HG02571 (cell line): ENCODE results near the gene MAP7D1.
A peak's percentile ranks its signal among the peaks of the same experiment; 100 is the strongest.
"Not testable (repeated sequence)": the region's sequence is repeated elsewhere in the genome, so short reads cannot be mapped to it uniquely, and the experiment has no call there.

Experiments used
- ATAC-seq: cut with Tn5 transposase; IDR thresholded peaks from one replicate; pipeline ENCODE4 v1.9.1; 2021; ENCODE audit warnings: mild to moderate bottlenecking, moderate library complexity; ENCODE audit not compliant: unreplicated experiment

Gene MAP7D1

DNA sequence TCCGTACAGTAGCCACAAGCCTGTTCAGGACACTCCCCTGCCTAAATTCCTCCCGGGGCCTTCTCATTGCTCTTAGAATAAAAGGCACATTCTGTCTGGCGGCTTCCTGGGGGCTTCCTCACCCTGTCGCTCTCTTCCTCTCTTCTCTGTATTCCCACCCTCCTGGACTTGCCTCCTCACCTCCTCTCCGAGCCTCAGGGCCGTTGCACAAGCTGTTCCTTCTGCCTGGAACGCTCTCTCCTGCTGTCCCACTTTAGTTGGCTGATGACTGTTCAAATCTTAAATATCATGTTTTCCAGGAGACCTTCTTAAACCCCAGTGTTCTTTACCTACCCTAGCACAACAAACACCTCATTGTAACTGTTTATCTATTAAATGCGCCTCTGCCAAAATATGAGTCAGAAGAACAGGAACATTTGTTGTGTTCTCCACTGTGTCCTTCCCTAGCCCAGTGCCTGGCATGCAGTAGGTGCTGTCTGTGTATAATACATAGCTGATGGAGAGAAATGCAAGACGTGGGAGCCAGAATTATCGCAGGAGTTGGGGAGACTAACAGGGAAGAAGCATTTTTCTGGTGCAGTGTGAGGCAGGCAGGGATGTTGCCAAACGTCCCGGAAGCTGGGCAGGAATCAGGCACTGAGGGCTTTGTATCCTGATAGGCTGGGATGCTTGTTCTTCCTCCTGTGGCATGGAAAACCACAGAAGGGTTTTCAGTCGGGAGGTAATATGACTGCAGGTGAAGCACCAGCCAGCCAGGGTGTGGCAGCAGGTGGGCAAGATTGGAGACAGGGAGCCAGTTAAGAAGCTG, 44.2 kb downstream of the MAP7D1 start:
- no peak for ATAC-seq

GRCh38 chr1:36203027-36203553, 47.1 kb downstream of the MAP7D1 start:
- ATAC-seq = no peak

GRCh38 chr1:36203554-36204346, 47.8 kb downstream of the MAP7D1 start:
- ATAC-seq = no peak

- no peak for ATAC-seq
Observed at GRCh38 chr1:36204347-36204909, 48.5 kb downstream of the MAP7D1 start.

- ATAC-seq = no peak
Observed at GRCh38 chr1:36206323-36206858, 50.4 kb downstream of the MAP7D1 start.

GRCh38 chr1:36207339-36207738, 51.4 kb downstream of the MAP7D1 start:
- ATAC-seq = no peak

DNA sequence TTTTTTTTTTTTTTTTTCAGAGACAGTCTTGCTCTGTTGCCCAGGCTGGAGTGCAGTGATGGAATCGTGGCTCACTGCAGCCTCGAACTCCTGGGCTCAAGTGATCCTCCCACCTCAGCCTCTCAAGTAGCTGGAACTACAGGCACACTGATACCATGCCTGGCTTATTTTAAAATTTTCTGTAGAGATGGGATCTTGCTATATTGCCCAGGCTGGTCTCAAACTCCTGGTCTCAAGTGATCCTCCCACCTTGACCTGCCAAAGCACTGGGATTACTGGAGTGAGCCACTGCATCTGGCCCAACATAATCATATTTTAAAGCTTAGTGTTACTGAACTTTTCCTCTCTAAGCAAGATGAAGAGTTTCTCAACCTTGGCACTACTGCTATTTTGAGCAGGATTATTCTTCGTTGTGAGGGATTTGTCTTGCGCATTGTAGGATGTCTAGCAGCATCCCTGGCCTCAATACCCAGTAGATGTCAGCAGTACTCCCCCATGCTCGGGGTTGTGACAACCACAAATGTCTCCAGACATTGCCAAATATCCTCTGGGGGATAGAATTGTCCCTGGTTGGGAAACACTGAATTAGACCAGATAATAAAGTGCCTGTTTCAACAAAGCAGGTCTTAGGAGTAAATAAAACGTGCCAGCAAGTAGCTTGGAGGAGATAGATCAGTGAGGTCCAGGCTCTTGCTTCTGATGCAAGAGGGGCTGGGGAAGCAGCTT, 53.2 kb downstream of the MAP7D1 start:
- ATAC-seq = no peak

GRCh38 chr1:36211307-36211706, 55.3 kb downstream of the MAP7D1 start:
- ATAC-seq = no peak

DNA sequence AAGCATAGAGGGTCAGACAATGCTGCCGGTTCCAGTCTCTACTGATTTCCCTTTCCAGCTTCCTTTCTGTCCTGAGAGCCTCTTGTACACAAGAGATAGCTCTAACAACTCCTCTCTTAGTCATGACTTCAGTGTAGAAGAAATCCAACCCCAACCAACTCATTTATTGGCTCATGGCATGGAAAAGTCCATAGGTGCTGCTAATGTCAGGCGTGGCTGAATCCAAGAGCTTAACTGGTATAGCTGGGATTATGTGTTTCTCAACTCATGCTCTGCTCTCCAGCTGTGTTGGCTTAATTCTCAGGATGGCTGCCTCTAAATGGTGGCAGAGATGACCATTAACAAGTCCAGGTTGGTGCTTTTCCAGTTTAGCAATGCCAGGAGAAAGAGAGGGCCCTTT, 55.9 kb downstream of the MAP7D1 start:
- ATAC-seq = no peak

GRCh38 chr1:36212782-36213181, 56.8 kb downstream of the MAP7D1 start:
- no peak for ATAC-seq

- no peak for ATAC-seq
Observed at GRCh38 chr1:36217670-36218069, 61.7 kb downstream of the MAP7D1 start.

- not testable (repeated sequence) for ATAC-seq
Observed at GRCh38 chr1:36221901-36222300, 65.9 kb downstream of the MAP7D1 start.

DNA sequence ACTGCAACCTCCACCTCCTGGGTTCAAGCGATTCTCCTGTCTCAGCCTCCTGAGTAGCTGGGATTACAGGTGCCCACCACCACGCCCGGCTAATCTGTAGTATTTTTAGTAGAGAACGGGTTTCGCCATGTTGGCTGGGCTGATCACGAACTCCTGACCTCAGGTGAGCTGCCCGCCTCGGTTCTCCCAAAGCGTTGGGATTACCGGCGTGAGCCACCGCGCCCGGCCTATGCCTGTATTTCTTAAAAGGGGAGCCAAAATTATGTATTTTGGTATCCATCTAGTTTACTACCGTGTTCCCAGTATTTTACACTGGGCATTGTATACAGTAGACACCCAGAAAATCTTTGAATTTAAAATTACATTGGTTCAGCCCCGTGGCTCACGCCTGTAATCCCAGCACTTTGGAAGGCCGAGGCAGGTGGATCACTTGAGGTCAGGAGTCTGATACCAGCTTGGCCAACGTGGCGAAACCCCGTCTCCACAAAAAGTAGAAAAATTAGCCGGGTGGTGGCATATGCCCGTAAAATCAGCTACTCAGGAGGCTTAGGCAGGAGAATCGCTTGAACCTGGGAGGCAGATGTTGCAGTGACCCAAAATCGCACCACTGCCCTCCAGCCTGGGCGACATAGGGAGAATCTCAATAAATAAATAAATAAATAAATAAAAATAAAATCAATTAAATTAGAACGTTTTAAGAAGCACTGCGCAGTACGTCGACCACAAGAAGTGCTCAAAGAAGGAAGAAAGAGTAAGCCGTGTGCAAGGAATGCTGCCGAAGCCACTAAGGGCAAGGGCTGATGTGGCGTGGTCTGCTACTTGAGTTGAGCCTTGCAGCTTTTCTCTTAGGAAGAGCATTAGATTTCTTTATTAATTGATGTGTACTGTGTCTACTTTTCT, 66.8 kb downstream of the MAP7D1 start:
- ATAC-seq = no peak

DNA sequence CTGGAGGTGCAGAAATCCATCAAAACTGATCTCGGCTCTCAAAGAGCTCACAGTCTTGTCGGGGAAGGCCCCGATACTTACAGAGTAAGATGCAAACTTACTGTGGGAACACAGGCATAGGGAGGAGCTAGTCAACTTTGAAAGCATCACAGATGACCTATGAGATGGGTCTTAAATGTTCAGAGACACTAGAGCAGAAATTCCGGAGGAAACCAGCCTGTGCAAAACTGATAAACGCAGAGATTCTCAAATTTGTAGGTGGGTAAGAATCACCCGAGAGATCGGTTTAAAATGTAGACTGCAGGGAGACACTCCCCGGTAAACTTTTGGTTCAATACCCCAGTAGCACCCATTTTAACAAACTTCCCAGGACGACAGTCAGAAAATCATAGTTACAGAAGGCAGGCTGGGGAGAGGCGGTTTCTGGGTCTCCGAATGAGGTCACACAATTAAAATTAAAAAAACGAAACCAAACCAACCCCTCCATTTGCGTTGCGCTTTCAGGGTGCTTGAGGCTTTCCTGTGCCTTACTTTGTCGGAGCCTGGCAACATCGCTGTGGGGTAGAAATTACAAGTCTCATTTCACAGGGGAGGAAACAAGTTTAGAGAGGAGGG, 67.5 kb downstream of the MAP7D1 start:
- peak; percentile 23 for ATAC-seq

DNA sequence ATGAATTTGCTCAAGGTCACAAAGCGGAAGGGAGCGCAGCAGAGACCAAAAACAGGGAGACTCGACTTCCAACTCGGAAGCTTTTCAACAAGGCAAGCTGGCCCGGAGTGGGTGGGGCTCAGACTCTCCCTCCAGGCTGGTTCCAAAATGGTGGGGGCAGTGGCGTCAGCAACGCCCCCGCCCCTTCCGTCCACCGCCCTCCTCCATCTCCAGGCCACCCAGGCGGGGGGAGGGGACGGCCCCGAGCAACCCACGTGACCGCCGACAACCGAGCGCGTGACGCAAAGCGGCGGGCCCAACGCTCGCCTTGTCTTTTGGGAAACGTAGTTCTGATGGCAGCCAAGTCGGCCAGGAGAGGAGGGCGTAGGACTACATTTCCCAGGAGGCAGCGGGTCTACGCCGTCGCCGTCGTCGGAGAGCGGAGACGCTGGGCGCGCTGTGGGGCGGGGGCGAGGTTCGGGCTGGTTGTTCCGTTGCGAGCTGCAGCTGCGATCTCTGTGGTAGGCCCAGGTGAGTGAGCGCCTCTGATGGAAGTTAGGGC, 68.1 kb downstream of the MAP7D1 start, which contains the start of gene THRAP3:
Gene THRAP3 (plus strand): TSS at position 448 of the 541 bp plus-strand sequence. CDS start 58,121 bp downstream, outside the sequence.
- peak; percentile 88 for ATAC-seq

DNA sequence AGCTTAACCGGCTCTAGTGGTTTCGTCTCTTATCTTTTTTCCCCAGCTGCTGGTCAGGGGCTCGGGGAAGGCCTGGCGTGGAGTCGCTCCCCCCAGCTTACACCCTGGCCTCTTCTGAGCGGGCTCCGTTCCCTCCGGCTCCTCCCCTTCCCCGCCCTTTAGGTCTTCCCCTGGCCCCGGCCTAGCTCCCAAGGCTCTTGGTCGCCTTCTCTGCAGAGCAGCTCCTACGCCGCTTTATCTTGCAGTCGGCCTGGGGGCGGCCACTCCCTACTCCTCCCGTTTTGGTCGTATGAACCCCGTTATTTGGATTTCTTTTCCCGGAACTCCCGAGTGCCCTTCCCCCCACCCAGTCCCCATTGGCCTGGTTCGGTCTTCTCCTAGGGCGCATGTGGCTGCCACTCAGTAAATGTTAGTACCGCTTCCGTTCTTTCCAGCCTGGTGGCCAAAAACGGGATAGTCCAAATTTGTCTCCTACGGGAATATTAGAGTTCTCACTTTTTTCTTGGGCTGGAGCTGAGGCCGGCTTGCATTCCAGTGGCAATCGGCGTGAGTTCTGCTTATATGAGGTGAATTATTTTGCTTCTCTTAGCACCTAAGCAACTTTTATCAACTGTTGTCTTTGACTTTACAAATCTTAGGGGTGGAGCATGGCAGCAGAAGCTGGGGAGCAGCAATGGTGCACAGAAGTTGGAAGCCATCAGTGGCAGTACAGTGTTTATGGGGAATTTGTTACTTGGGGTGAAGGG, 68.8 kb downstream of the MAP7D1 start:
- peak; percentile 51 for ATAC-seq

- ATAC-seq = no peak
Observed at GRCh38 chr1:36225283-36225899, 69.4 kb downstream of the MAP7D1 start.

DNA sequence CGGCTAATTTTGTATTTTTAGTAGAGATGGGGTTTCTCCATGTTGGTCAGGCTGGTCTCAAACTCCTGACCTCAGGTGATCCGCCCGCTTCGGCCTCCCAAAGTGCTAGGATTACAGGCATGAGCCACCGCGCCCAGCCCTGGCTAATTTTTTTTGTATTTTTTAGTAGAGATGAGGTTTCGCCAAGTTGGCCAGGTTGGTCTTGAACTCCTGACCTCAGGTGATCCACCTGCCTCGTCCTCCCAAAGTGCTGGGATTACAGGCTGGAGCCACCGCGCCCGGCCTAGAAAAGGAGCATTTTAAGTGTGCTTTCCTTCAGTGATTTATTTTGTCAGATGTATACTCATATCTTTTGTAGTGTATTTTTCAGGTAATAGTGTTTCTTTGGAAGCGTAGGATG, 74.3 kb downstream of the MAP7D1 start:
- ATAC-seq = not testable (repeated sequence)
